Suprapubic skin (tissue), 4 donors: ENCODE data around the gene SLC47A2. TPM values are rescaled to one million over a fixed set of nuclear protein-coding genes. Genes with fewer than 3 reads are reported as not detected.

Source experiments
- DNase-seq, 2 donors: peaks; one replicate each; pipeline ENCODE4 v3.0.0-alpha.2; 2019; ENCODE audit warnings: low spot score in 2 of 2
- H3K27ac ChIP-seq: fragments of 200-600 bp; sonication (generic); one replicate; pipeline ENCODE4 v1.5.1; 2019
- H3K27me3 ChIP-seq: fragments of 200-600 bp; sonication (generic); one replicate; pipeline ENCODE4 v1.5.1; 2019
- H3K36me3 ChIP-seq: fragments of 200-600 bp; sonication (generic); one replicate; pipeline ENCODE4 v1.5.1; 2019
- H3K4me1 ChIP-seq: fragments of 200-600 bp; sonication (generic); one replicate; pipeline ENCODE4 v1.5.1; 2019
- H3K4me3 ChIP-seq: fragments of 200-600 bp; sonication (generic); one replicate; pipeline ENCODE4 v1.5.1; 2019; ENCODE audit warnings: mild to moderate bottlenecking
- H3K9me3 ChIP-seq: fragments of 200-600 bp; sonication (generic); one replicate; pipeline ENCODE4 v1.5.1; 2019
- EP300 ChIP-seq: sonication (generic); formaldehyde crosslinking; IDR thresholded peaks from one replicate; pipeline ENCODE4 v1.6.1; 2017; ENCODE audit warnings: antibody characterized with exemption
- POLR2A ChIP-seq, 2 donors: fragments of 450-650 bp; IDR thresholded peaks; one replicate each; pipeline ENCODE4 v1.6.1; 2017; ENCODE audit warnings: antibody characterized with exemption in 2 of 2, mild to moderate bottlenecking in 2 of 2, moderate library complexity in 2 of 2
- POLR2AphosphoS5 ChIP-seq, 3 donors: sonication (generic); formaldehyde crosslinking; IDR thresholded peaks; one replicate each; pipeline ENCODE4 v1.6.1; 2017; ENCODE audit warnings: antibody characterized with exemption in 3 of 3
- WGBS: methylation state at CpG from one replicate; pipeline ENCODE4 v1.1.5; 2018; 5-methylcytosine and 5-hydroxymethylcytosine counted together
- total RNA-seq, 4 donors: library from RNA; depleted of rRNA; stranded (reverse); fragments of >200 nt; gene quantifications; one replicate each; pipeline ENCODE4 v1.1.0, GENCODE V29; 2016
- TF ChIP-seq, protein P1 (sequence below), 2 donors: fragments of 200-600 bp in 1 of 2; fragments of 450-650 bp in 1 of 2; sonication (generic) in 1 of 2; IDR thresholded peaks; one replicate each; pipeline ENCODE4 v1.5.1; 2016 to 2019; ENCODE audit warnings: antibody characterized with exemption in 2 of 2, mild to moderate bottlenecking in 1 of 2, moderate library complexity in 1 of 2

Gene SLC47A2
- total RNA-seq, 4 donors from 2014 or later = 0.96 to 7.9 (median 2.5) TPM; not detected in 1

GRCh38 chr17:19664821-19665181 is 51.6 kb downstream of the SLC47A2 start:
- H3K9me3 ChIP-seq = no peaks in the 10 kb centered on the region
- no peak for DNase-seq
- H3K27me3 ChIP-seq = no peaks in the 10 kb centered on the region
- peaks cover 4% of the 10 kb centered on the region for H3K4me1 ChIP-seq
- TF ChIP-seq POLR2A (IDR thresholded peaks at IDR 0.05) (no peak), POLR2AphosphoS5 (IDR thresholded peaks at IDR 0.05) (no peak), EP300 (no peak)
- TF ChIP-seq, protein P1, sequence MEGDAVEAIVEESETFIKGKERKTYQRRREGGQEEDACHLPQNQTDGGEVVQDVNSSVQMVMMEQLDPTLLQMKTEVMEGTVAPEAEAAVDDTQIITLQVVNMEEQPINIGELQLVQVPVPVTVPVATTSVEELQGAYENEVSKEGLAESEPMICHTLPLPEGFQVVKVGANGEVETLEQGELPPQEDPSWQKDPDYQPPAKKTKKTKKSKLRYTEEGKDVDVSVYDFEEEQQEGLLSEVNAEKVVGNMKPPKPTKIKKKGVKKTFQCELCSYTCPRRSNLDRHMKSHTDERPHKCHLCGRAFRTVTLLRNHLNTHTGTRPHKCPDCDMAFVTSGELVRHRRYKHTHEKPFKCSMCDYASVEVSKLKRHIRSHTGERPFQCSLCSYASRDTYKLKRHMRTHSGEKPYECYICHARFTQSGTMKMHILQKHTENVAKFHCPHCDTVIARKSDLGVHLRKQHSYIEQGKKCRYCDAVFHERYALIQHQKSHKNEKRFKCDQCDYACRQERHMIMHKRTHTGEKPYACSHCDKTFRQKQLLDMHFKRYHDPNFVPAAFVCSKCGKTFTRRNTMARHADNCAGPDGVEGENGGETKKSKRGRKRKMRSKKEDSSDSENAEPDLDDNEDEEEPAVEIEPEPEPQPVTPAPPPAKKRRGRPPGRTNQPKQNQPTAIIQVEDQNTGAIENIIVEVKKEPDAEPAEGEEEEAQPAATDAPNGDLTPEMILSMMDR (IDR thresholded peaks at IDR 0.05) = no peak
- peaks cover 77% of the 10 kb centered on the region for H3K36me3 ChIP-seq
- no peak overlapping the region for H3K27ac ChIP-seq
- WGBS = 88% methylated on average over 4 of the region's 4 CpGs
- H3K4me3 ChIP-seq = no peak overlapping the region

DNA sequence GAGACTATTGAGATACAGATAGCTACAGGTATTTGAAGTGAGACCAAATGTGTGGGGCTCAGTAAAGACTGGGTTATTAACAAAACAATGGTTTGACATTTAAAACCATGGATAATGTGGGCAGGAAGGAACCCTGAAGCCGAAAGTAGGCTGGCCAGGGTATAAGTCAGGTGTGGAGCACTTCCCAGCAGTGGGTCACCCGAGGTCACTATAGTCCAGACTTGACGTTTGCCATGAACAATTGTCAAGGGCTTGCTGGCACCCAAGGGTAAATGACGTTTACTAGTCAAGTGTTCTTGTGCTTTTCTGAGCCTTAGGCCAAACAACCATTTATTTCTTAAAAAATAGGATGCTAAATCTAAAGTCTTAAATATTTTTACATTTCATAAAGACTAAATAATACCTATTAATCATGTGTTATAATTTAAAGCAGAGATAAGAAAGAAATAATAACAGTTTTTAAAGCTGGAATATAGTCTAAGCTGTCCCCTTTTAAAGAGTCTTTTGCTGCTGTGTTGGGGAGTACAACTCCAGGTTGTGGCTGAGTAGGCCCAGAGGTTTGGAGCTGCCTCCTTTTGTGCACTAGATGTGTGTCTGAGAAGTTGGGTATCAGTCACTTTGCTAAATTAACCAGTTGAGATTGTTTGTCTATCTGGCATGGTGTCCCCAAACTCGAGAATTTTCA is 52.1 kb downstream of the SLC47A2 start:
- Histone ChIP-seq H3K36me3 (peaks cover 77% of the 10 kb centered on the region), H3K9me3 (no peaks in the 10 kb centered on the region), H3K27me3 (no peaks in the 10 kb centered on the region), H3K27ac (no peak overlapping the region), H3K4me3 (no peak overlapping the region), H3K4me1 (peaks cover 10% of the 10 kb centered on the region)
- no peak for TF ChIP-seq EP300
- 42% methylated on average over 5 of the region's 5 CpGs for WGBS
- DNase-seq = no peak

DNA sequence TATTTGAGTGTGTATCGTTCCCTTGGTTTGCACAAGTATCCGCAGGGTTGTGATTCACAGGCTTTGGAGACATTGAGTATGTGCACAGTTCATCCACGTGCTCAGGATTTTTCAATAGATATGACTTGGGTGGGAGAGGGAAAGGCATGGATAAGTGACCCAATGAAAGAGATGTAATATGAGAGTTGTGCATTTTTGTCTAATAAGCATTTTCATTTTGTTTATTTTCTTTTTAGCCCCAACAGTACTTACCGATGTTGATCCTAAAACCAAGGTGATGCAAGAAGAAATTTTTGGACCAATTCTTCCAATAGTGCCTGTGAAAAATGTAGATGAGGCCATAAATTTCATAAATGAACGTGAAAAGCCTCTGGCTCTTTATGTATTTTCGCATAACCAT is 53.3 kb downstream of the SLC47A2 start:
- Histone ChIP-seq H3K27ac (no peak overlapping the region), H3K4me1 (peaks cover 14% of the 10 kb centered on the region), H3K27me3 (no peaks in the 10 kb centered on the region), H3K36me3 (peaks cover 70% of the 10 kb centered on the region), H3K9me3 (no peaks in the 10 kb centered on the region), H3K4me3 (no peak overlapping the region)
- DNase-seq = no peak
- 84% methylated on average over 6 of the region's 6 CpGs for WGBS
- TF ChIP-seq POLR2AphosphoS5 (IDR thresholded peaks at IDR 0.05) = no peak
- TF ChIP-seq, protein P1 (IDR thresholded peaks at IDR 0.05) = no peak
- TF ChIP-seq POLR2A (IDR thresholded peaks at IDR 0.05) = no peak
- TF ChIP-seq EP300 = no peak

DNA sequence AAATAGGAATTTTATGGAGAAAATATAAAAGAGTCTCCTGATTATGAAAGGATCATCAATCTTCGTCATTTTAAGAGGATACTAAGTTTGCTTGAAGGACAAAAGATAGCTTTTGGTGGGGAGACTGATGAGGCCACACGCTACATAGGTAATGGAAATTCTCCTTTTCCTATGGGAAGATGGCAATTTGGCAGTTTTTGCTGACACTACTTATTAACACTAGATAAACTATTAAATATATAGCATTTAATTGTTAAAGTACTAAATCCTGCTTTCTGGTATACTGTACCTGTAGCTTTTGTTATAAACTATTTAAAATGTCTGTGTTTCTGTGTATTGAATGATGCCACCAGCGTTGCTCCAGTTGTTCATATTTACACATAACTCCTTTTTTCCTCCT is 55.3 kb downstream of the SLC47A2 start:
- no peaks in the 10 kb centered on the region for H3K27me3 ChIP-seq
- no peak overlapping the region for H3K4me3 ChIP-seq
- H3K4me1 ChIP-seq = peaks cover 27% of the 10 kb centered on the region
- WGBS = 94% methylated on average over 3 of the region's 3 CpGs
- DNase-seq = no peak
- TF ChIP-seq POLR2AphosphoS5 (IDR thresholded peaks at IDR 0.05) (no peak), POLR2A (IDR thresholded peaks at IDR 0.05) (no peak), EP300 (no peak)
- TF ChIP-seq, protein P1 (IDR thresholded peaks at IDR 0.05) = no peak
- peaks cover 85% of the 10 kb centered on the region for H3K36me3 ChIP-seq
- no peak overlapping the region for H3K27ac ChIP-seq
- H3K9me3 ChIP-seq = no peaks in the 10 kb centered on the region

GRCh38 chr17:19660219-19660870 is 56.0 kb downstream of the SLC47A2 start:
- no peaks in the 10 kb centered on the region for H3K27me3 ChIP-seq
- H3K4me1 ChIP-seq = peaks cover 34% of the 10 kb centered on the region
- H3K4me3 ChIP-seq = no peak overlapping the region
- no peaks in the 10 kb centered on the region for H3K9me3 ChIP-seq
- DNase-seq = no peak
- WGBS = 80% methylated on average over 6 of the region's 6 CpGs
- no peak for TF ChIP-seq POLR2AphosphoS5 (IDR thresholded peaks at IDR 0.05)
- TF ChIP-seq EP300 = no peak
- TF ChIP-seq POLR2A (IDR thresholded peaks at IDR 0.05) = no peak
- TF ChIP-seq, protein P1 (IDR thresholded peaks at IDR 0.05) = no peak
- no peak overlapping the region for H3K27ac ChIP-seq
- peaks cover 85% of the 10 kb centered on the region for H3K36me3 ChIP-seq
